HepG2 (cell line): ENCODE data around the gene TLL2. TPM values are rescaled to one million over a fixed set of nuclear protein-coding genes. Genes with fewer than 3 reads are reported as not detected.

Source experiments
- ATAC-seq: fragments of 200-7000 bp; cut with Tn5 transposase; 3 replicates; pipeline ENCODE4 v1.9.1; 2020; ENCODE audit warnings: mild to moderate bottlenecking, moderate library complexity
- BruUV-seq: library from RNA; stranded (reverse); fragments of 400-500 nt; replicated peaks from 2 replicates; lab custom pipeline; 2021; lab: Mats Ljungman, UMichigan
- CTCF ChIA-PET: fragments of 300-600 bp; formaldehyde crosslinking; extraction: SDS; loops from one replicate; lab custom pipeline; 2021; ENCODE audit warnings: low total read pairs, inconsistent platforms, low intra/inter-chr PET ratio; lab: Yijun Ruan, JAX
- POLR2A ChIA-PET: fragments of 350-600 bp; sonication (Branson Sonifier 250); formaldehyde crosslinking; loops from one replicate; lab custom pipeline; 2020; ENCODE audit warnings: antibody characterized with exemption, inconsistent platforms; lab: Yijun Ruan, JAX
- DNase-seq: peaks from one replicate; pipeline ENCODE4 v3.0.0-alpha.2; 2015; ENCODE audit warnings: low spot score
- FAIRE-seq: peaks from 3 replicates; lab custom pipeline; 2011; peaks lifted over from hg19 to GRCh38; lab: Jason Lieb, UNC
- H2AFZ ChIP-seq: one replicate; pipeline ENCODE4 v1.6.1; 2011; ENCODE audit warnings: low read length, inconsistent platforms
- H3K27ac ChIP-seq: fragments of 300-600 bp; 3 replicates; pipeline ENCODE4 v1.8.0; 2011; ENCODE audit warnings: mixed run types, mild to moderate bottlenecking, mixed read lengths, low read length, inconsistent platforms; ENCODE audit not compliant: insufficient read depth; ENCODE audit errors: extremely low read length
- H3K27me3 ChIP-seq, 2 experiments: fragments of 200-600 bp in 1 of 2; 2 replicates in 1 of 2; 3 replicates in 1 of 2; pipeline versions ENCODE4 v1.6.0 to v1.8.0; 2011; ENCODE audit warnings: low read length in 2 of 2, mild to moderate bottlenecking in 2 of 2, moderate library complexity in 2 of 2, inconsistent platforms in 1 of 2; ENCODE audit not compliant: insufficient read depth in 2 of 2, control insufficient read depth in 1 of 2
- H3K36me3 ChIP-seq, 2 experiments: fragments of 200-600 bp in 1 of 2; replicated peaks in 1 of 2; 2 replicates in 1 of 2; 3 replicates in 1 of 2; pipeline versions ENCODE4 v1.5.1 to v1.8.0; 2011; ENCODE audit warnings: low read length in 2 of 2, inconsistent platforms in 1 of 2; ENCODE audit not compliant: insufficient read depth in 2 of 2, control insufficient read depth in 1 of 2
- H3K4me1 ChIP-seq: 2 replicates; pipeline ENCODE4 v1.5.1; 2012; ENCODE audit warnings: low read length, inconsistent platforms; ENCODE audit not compliant: insufficient read depth
- H3K4me2 ChIP-seq: 2 replicates; pipeline ENCODE4 v1.6.0; 2011; ENCODE audit warnings: low read depth, low read length, inconsistent platforms
- H3K4me3 ChIP-seq, 3 experiments: fragments of 200-600 bp in 1 of 3; sonication (generic), shearing (Covaris generic) in 1 of 3; replicated peaks in 1 of 3; 2 replicates each; pipeline ENCODE4 v1.5.1; 2011 to 2016; ENCODE audit warnings: low read length in 3 of 3, inconsistent platforms in 2 of 3, low read depth in 2 of 3, mild to moderate bottlenecking in 2 of 3, control low read depth in 1 of 3, mixed read lengths in 1 of 3; ENCODE audit not compliant: insufficient read depth in 1 of 3
- H3K79me2 ChIP-seq: one replicate; pipeline ENCODE4 v1.6.1; 2011; ENCODE audit warnings: low read length, inconsistent platforms; ENCODE audit not compliant: insufficient read depth
- H3K9ac ChIP-seq: 2 replicates; pipeline ENCODE4 v1.6.0; 2011; ENCODE audit warnings: mild to moderate bottlenecking, low read depth, low read length, inconsistent platforms; ENCODE audit not compliant: insufficient read depth
- H3K9me3 ChIP-seq: 2 replicates; pipeline ENCODE4 v1.5.1; 2012; ENCODE audit warnings: mild to moderate bottlenecking, low read length
- H4K20me1 ChIP-seq: 2 replicates; pipeline ENCODE4 v1.6.0; 2011; ENCODE audit warnings: inconsistent platforms, mild to moderate bottlenecking, low read length, moderate library complexity; ENCODE audit not compliant: insufficient read depth
- RERE ChIP-seq: IDR thresholded peaks from 2 replicates; pipeline ENCODE4 v1.6.1; 2016; ENCODE audit warnings: low read depth, missing genetic modification reagents, missing compliant biosample characterization
- ZNF749 ChIP-seq: sonication (generic); formaldehyde crosslinking; IDR thresholded peaks from 2 replicates; pipeline ENCODE4 v1.8.0; 2022; ENCODE audit warnings: mild to moderate bottlenecking, missing genetic modification reagents, moderate library complexity, borderline replicate concordance
- WGBS: methylation state at CpG from one replicate; pipeline ENCODE4 v1.1.6; 2017; ENCODE audit warnings: low lambda C conversion rate; 5-methylcytosine and 5-hydroxymethylcytosine counted together
- in situ Hi-C: cut with HindIII; loops from 2 replicates; pipeline ENCODE4 v1.10.0; 2017; ENCODE audit warnings: low pct_unique_long_range_greater_than_20kb; ENCODE audit not compliant: extremely low pct_ligation_motif_present
- intact Hi-C: fragments of 100-400 bp; cut with micrococcal nuclease; formaldehyde crosslinking; loops from one replicate; pipeline ENCODE4 v1.10.0; 2022; ENCODE audit not compliant: unreplicated experiment
- polyA plus RNA-seq, 8 experiments: library from polyadenylated mRNA; depleted of rRNA in 3 of 8; stranded (reverse) in 7 of 8; unstranded in 1 of 8; fragments of >200 nt; fragmentation: Illumina TruSeq in 4 of 8; extraction: Trizol in 4 of 8; gene quantifications; 2 replicates each; pipeline versions ENCODE4 v1.2.1 to v1.2.3, GENCODE V29; 2011 to 2016; ENCODE audit warnings: low read depth in 4 of 8, missing spikeins in 1 of 8, mixed read lengths in 1 of 8; ENCODE audit not compliant: insufficient read depth in 1 of 8
- total RNA-seq, 5 experiments: library from RNA; depleted of rRNA; stranded (reverse); fragments of >200 nt; fragmentation: Illumina TruSeq; extraction: Trizol; gene quantifications; 2 replicates each; pipeline ENCODE4 v1.2.3, GENCODE V29; 2016; ENCODE audit warnings: low read depth in 1 of 5

TLL2 gene
- total and polyA plus RNA-seq, 2 of the 13 experiments (the other 11 are each of a cell fraction or from before 2014, with no cell fraction given), result 0.09 TPM; not detected in 1

- TF ChIP-seq RERE (CRISPR knock-in tag), result no peak
Observed at GRCh38 chr10:96387161-96387560, 126.6 kb downstream of the TLL2 start (continued).

GRCh38 chr10:96384506-96384905, 129.2 kb downstream of the TLL2 start:
- no TSS peak for BruUV-seq
- no peaks in the 10 kb centered on the region for H3K36me3 ChIP-seq

More at GRCh38 chr10:96384506-96384905, 129.2 kb downstream of the TLL2 start:
- ChIA-PET POLR2A (no interaction called here), CTCF (no interaction called here)
- no peak overlapping the region for H3K9ac ChIP-seq
- no peaks in the 10 kb centered on the region for H3K79me2 ChIP-seq
- H3K9me3 ChIP-seq, result no peaks in the 10 kb centered on the region
- no peak overlapping the region for H3K4me3 ChIP-seq
- peaks cover 4 to 59% of the 10 kb centered on the region in 2 experiments; a peak in 4 of 5 replicates for H3K27me3 ChIP-seq
- no peaks in the 10 kb centered on the region for H3K4me1 ChIP-seq
- no peak for ATAC-seq
- H3K27ac ChIP-seq, result no peak overlapping the region
- 31% methylated on average over 13 of the region's 25 CpGs for WGBS
- no peak for DNase-seq
- intact Hi-C loops, result no loop called here
- FAIRE-seq, result no peak
- TF ChIP-seq ZNF749, result no peak
- in situ Hi-C loops, result no loop called here
- no peak overlapping the region for H2AFZ ChIP-seq
- no peak overlapping the region for H3K4me2 ChIP-seq
- H4K20me1 ChIP-seq, result no peaks in the 10 kb centered on the region
